Glomerular visceral epithelial cell (primary cell): ENCODE results near the gene CCDC187.
"Not testable (repeated sequence)": the region's sequence is repeated elsewhere in the genome, so short reads cannot be mapped to it uniquely, and the experiment has no call there.

Source experiments
- DNase-seq: peaks from one replicate; pipeline ENCODE4 v3.0.0-alpha.2; 2016; ENCODE audit errors: extremely low spot score

The CCDC187 gene

DNA sequence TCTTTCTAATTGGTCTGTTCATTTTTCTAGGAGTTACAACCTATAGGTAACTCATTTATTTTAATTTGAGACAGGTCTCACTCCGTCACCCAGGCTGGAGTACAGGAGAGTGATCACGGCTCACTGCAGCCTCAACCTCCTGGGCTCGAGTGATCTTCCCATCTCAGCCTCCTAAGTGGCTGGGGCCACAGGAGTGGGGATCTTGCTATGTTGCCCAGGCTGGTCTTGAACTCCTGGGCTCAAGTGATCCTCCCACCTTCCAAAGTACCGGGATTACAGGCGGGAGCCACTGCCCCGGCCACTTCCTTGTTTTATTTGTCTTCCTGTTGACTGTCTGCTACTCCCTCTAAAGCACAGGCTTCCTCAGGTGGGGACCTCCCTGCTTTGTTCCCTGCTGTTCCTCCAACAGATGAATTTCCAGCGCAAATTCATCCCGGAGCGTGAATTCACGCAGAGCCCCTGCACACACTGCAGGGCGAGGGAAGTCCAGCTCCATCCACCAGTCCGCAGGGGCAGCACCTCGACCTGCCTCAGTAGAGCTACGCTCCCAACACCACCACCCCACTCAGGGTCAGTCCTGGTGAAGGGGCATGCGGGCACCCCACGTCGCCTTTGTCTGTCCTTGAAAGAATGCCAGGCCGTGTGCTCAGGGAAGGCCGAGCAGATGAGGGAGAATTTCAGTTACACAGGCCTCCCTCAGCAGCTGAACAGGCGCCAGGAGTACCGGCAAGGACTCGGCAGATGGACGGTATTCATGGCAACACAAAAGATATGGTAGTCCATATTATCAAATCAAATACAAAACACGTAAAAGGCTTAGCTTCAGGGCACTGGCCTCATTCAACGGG, 64.5 kb downstream of the CCDC187 start:
- DNase-seq, result no peak

DNA sequence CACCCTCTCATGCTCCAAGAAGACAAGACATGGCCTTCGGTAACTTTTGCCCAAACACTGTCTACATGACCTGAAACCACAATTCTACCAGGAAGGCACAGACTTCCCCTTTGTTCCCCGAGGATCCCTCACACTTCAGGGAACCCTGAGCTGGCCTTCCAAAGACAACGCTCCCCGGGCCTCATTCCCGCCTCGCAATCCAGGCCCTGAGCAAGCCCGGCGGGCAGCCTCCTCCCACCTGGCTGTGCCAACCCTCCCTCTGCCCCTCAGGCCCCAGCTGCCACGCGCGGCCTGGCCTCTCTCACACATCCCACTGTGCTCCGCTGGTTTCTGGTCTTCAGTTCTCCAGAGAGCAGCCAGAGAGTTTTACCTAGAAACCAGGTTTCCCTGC, 65.6 kb downstream of the CCDC187 start:
- DNase-seq, result no peak

DNA sequence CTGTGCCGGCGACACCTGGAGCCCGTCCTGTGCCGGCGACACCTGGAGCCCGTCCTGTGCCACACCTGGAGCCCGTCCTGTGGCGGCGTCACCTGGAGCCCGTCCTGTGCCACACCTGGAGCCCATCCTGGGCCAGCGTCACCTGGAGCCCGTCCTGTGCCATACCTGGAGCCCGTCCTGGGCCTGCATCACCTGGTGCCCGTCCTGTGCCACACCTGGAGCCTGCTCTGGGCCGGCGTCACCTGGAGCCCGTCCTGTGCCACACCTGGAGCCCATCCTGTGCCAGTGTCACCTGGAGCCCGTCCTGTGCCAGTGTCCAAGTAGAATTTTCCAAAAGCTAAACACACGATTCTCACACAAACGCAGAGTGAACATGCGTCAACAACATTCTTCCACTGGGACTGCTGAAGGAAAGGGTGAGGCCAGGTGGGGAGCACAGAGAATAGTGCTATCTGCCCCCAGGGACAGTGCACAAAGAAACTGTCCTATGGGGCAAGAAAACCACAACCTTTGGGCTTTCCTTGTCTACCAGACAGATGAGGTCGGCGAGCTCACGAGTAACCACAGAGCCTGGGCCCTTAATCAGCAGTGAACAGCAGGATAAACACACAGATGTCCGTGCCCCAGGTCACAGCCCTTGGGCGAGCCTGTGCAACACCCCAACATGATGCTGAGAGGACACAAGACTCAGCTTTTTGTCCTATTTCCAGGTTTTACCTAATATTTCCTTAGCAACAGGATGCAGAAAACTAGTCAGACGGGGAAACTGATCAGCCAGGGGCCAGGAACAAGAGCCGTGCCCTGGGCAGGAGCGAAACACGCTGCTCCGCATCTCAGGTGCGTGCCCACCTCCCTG, 66.2 kb downstream of the CCDC187 start:
- DNase-seq, result no peak

DNA sequence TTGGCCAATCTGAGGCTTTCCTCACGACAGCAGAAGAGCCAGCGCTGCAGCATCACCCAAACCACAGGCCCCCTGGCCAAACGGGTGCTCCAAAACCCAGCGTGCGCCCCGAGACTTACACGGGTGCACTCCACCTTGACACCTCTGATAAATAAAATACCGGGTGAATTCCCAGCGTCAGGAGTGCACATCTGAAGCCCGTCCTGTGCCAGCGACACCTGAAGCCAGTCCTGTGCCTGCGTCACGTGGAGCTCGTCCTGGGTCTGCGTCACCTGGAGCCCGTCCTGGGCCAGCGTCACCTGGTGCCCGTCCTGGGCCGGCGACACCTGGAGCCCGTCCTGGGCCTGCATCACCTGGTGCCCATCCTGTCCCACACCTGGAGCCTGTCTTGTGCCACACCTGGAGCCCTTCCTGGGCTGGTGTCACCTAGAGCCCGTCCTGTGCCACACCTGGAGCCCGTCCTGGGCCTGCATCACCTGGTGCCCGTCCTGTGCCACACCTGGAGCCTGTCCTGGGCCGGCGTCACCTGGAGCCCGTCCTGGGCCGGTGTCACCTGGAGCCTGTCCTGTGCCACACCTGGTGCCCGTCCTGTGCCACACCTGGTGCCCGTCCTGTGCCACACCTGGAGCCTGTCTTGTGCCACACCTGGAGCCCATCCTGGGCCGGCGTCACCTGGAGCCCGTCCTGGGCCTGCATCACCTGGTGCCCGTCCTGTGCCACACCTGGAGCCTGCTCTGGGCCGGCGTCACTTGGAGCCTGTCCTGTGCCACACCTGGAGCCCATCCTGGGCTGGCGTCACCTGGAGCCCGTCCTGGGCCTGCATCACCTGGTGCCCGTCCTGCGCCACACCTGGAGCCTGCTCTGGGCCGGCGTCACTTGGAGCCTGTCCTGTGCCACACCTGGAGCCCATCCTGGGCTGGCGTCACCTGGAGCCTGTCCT, 67.2 kb downstream of the CCDC187 start:
- not testable (repeated sequence) for DNase-seq

DNA sequence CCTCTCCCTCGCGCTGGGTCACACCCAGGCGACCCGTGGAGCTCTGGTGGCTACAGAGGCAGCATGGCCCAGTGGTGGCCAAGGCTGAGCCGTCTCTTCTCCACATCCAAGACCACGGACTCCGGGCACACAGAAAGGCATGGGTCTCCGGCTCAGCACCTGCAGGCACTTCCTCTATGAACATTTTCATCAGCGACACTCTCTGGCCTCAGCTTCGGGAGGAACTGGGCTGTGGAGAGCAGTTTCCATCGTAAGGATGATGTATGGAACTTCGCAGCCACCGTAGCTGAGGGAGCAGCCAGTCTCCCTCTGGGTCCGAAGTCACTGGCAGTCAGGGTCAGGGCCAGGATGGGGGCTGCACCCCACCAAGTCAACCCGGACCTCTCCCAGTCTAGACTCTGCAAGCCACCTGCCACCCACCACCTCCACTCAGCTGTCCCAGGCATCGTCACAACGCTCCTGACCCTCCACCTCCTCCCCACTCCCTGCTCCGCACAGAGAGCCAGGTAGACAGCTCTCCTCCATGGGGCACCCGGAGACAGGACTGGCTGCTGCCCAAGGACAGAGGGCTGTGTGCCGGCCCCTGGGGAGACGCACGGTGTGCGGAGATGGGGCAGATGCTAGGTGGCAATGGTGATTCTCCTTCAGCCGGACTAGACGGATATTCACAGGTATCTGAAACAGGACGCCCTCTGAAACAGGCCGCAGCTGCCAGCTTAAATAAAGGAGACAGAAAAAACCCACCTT, 68.0 kb downstream of the CCDC187 start:
- no peak for DNase-seq

GRCh38 chr9:136235171-136235570, 68.7 kb downstream of the CCDC187 start:
- no peak for DNase-seq

DNA sequence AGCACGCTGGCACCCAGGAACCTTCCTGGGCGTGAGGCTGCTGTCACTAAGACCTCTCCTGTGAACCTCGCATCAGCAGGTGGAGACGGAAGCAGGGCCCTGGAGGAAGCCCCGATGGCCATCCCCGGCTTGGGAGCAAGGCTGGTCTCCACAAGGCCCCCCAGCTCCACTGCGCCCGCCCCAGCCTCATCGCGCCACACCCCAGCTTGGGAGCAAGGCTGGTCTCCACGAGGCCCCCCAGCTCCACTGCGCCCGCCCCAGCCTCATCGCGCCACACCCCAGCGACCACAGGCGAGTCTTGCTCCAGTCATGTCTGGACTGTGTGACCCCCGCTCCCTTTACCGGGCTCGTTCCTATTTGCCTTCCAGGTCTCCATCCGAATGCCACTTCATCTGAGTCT, 69.3 kb downstream of the CCDC187 start:
- DNase-seq, result no peak

DNA sequence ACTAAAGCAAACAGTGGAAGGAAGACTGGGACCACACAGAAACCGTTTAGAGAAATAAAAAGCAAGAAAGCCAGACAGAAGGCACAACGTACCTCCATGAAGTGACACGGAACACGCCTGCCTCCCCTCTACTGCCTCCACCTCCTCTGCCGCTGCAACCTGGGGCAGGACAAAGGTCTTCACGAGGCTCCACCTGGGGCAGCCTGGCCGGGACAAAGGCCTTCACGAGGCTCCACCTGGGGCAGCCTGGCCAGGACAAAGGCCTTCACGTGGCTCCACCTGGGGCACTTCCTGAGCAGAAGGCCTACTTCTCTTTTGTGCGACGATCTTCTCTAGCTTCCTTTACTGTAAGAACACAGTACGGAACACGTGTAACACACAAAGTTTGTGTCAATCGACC, 70.0 kb downstream of the CCDC187 start:
- no peak for DNase-seq

DNA sequence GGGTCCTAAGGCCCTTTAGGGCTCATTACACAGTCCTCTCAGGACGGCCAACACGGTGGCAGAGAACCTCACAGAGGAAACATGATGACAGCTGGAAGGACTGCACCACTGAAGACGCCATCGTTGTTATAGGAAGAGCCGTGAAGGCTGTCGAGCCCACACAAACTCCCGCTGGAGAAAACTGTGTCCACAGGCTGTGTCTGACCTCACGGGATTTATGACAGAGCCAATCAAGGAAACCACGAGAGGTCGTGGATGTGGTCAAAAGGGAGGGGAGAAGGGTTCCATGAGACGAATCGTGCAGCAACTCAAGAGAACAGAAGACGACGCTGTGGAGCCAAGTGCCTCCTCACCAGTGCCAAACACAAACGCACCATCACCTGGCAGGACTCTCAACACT, 70.5 kb downstream of the CCDC187 start:
- DNase-seq, result no peak

GRCh38 chr9:136232969-136233368, 70.9 kb downstream of the CCDC187 start:
- no peak for DNase-seq

DNA sequence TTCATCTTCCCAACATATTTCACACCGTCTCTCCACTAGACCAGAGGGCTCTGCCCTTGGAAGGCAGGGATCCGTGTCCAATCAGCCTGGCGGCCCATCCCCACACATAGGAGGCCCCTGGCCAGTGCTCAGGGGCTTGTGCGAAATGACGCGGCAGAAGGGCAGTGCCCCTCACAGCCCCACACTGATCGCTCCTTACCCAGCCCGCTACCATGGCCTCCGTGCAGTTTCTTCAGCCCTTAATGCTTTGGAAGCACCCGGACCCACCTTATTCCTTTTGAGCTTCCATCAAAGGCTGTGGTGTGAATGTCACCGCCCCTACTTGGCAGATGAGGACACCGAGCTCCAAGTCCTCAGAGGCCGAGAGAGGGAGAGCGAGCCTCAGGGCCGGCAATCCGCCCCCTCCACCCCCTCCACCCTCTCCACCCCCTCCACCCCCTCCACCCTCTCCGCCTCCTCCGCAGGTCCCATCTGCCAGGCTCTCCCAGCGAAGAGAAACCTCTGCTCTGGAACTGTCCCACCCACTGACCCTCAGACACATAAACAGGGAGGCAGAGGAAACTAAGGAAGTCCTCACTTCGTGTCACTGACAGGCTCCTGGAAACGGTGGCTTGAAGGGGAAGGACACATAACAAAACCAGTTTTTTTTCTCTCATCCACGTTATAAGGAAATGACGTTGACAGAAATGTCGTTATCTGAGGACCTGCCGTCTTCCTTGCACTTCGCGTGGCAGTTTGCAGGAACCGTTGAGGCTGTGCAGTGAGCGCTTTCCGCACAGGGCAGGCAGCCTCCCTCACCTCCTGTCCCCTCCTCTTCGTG, 72.2 kb downstream of the CCDC187 start:
- no peak for DNase-seq

- no peak for DNase-seq
Observed at GRCh38 chr9:136230773-136231172, 73.1 kb downstream of the CCDC187 start.

- no peak for DNase-seq
Observed at GRCh38 chr9:136230365-136230764, 73.5 kb downstream of the CCDC187 start.

- no peak for DNase-seq
Observed at GRCh38 chr9:136229096-136230065, 74.5 kb downstream of the CCDC187 start.

- peak; percentile 62 for DNase-seq
Observed at GRCh38 chr9:136228107-136228875, 75.6 kb downstream of the CCDC187 start.

DNA sequence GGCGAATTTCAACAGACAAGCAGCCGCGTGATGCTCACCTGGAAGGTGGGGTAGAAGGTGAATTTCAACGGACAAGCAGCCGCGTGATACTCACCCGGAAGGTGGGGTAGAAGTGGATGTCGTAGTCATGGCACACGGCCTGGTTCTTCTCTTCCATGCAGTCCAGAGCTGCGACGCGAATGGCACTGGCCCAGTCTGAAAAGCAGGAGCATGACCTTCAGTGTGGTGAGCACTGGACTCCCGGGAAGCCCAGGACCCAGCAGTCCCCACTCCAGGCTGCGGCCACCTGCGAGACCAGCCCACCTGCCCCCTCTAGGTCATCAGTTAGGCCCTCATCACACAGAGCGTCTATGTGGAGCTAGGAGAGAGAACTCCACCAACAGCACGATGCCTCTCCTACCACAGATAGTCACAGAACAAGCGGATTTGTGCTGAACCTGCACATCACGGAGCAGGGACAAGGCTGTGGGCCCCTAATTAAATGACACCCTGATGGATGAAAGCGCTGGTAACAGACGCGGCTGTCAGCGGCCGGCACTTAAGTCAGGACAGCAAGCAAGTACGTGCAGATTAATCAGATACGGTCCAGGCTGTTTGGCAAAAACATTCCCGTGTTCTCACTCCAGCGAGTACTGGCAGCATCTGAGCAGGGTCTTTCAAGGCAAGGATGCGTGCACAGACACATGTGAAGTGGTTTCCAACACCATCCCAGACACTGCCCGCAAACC, 77.0 kb downstream of the CCDC187 start:
- DNase-seq, result no peak
